K562 (cell line): ENCODE results near the gene TNFRSF11A. TPM values are rescaled to one million over a fixed set of nuclear protein-coding genes. Genes with fewer than 3 reads are reported as not detected.

Source experiments
- ATAC-seq: fragments of 200-7000 bp; cut with Tn5 transposase; 3 replicates; pipeline ENCODE4 v1.9.1; 2020; ENCODE audit warnings: moderate library complexity
- BruUV-seq: library from RNA; stranded (reverse); fragments of 400-500 nt; replicated peaks from 2 replicates; lab custom pipeline; 2021; lab: Mats Ljungman, UMichigan
- CTCF ChIA-PET: fragments of 300-600 bp; formaldehyde crosslinking; extraction: SDS; loops from one replicate; lab custom pipeline; 2021; ENCODE audit warnings: low intra/inter-chr PET ratio; lab: Yijun Ruan, JAX
- POLR2A ChIA-PET: fragments of 300-600, 350-650 bp; sonication (Branson Sonifier 250); formaldehyde crosslinking; extraction: SDS; loops from one replicate; lab custom pipeline; 2021; ENCODE audit warnings: antibody characterized with exemption, inconsistent platforms; lab: Yijun Ruan, JAX
- DNase-seq, 4 experiments: peaks; one replicate each; pipeline versions ENCODE4 v3.0.0 to v3.0.0-alpha.2; 2011 to 2018; ENCODE audit warnings: low spot score in 3 of 4, mixed read lengths in 3 of 4; ENCODE audit errors: extremely low read depth in 1 of 4
- FAIRE-seq: peaks from 2 replicates; lab custom pipeline; 2011; peaks lifted over from hg19 to GRCh38; lab: Jason Lieb, UNC
- H2AFZ ChIP-seq: 2 replicates; pipeline ENCODE4 v1.6.0; 2011; ENCODE audit warnings: low read depth, low read length, control low read depth, inconsistent platforms
- H3K27ac ChIP-seq: fragments of 200-600 bp; 3 replicates; pipeline ENCODE4 v1.8.0; 2011; ENCODE audit warnings: low read depth, mild to moderate bottlenecking, control low read depth, inconsistent platforms, low read length, moderate library complexity, mixed read lengths; ENCODE audit errors: extremely low read depth
- H3K27me3 ChIP-seq, 2 experiments: fragments of 300-600 bp in 1 of 2; 2 replicates in 1 of 2; 3 replicates in 1 of 2; pipeline versions ENCODE4 v1.6.0 to v1.8.0; 2011; ENCODE audit warnings: inconsistent platforms in 2 of 2, low read length in 2 of 2, mild to moderate bottlenecking in 1 of 2, mixed read lengths in 1 of 2, moderate library complexity in 1 of 2; ENCODE audit not compliant: control insufficient read depth in 2 of 2, insufficient read depth in 2 of 2
- H3K36me3 ChIP-seq: fragments of 300-600 bp; 3 replicates; pipeline ENCODE4 v1.8.0; 2011; ENCODE audit warnings: mild to moderate bottlenecking, low read length, inconsistent platforms; ENCODE audit not compliant: control insufficient read depth, insufficient read depth
- H3K4me1 ChIP-seq, 2 experiments: fragments of 200-600 bp in 1 of 2; replicated peaks in 1 of 2; 2 replicates in 1 of 2; 3 replicates in 1 of 2; pipeline versions ENCODE4 v1.5.1 to v1.8.0; 2011; ENCODE audit warnings: inconsistent platforms in 2 of 2, low read length in 2 of 2, mild to moderate bottlenecking in 1 of 2, mixed read lengths in 1 of 2, moderate library complexity in 1 of 2; ENCODE audit not compliant: control insufficient read depth in 2 of 2, insufficient read depth in 2 of 2
- H3K4me2 ChIP-seq: 2 replicates; pipeline ENCODE4 v1.6.1; 2011; ENCODE audit warnings: low read length, control low read depth, inconsistent platforms, mixed read lengths; ENCODE audit not compliant: insufficient read depth
- H3K4me3 ChIP-seq: fragments of 200-600 bp; sonication (generic), shearing (Covaris generic); 2 replicates; pipeline ENCODE4 v1.5.1; 2016; ENCODE audit warnings: control low read depth, inconsistent platforms
- H3K79me2 ChIP-seq: fragments of 200-600 bp; 3 replicates; pipeline ENCODE4 v1.8.0; 2011; ENCODE audit warnings: low read length, inconsistent platforms; ENCODE audit not compliant: control insufficient read depth, insufficient read depth
- H3K9ac ChIP-seq, 2 experiments: 2 replicates each; pipeline versions ENCODE4 v1.6.0 to v1.6.1; 2011; ENCODE audit warnings: low read depth in 2 of 2, low read length in 2 of 2, control low read depth in 1 of 2, inconsistent platforms in 1 of 2, mild to moderate bottlenecking in 1 of 2, mixed read lengths in 1 of 2; ENCODE audit not compliant: insufficient read depth in 1 of 2
- H3K9me1 ChIP-seq: one replicate; pipeline ENCODE4 v1.6.0; 2011; ENCODE audit warnings: inconsistent platforms, mild to moderate bottlenecking, low read length, moderate library complexity; ENCODE audit not compliant: control insufficient read depth, insufficient read depth
- H3K9me3 ChIP-seq: replicated peaks from 2 replicates; pipeline ENCODE4 v1.5.1; 2011; ENCODE audit warnings: low read depth, low read length, inconsistent platforms; ENCODE audit not compliant: control insufficient read depth, insufficient read depth
- H4K20me1 ChIP-seq: replicated peaks from 2 replicates; pipeline ENCODE4 v1.6.1; 2011; ENCODE audit warnings: low read length, inconsistent platforms, mixed read lengths; ENCODE audit not compliant: control insufficient read depth, insufficient read depth
- MEF2D ChIP-seq: conservative IDR thresholded peaks from 2 replicates; pipeline ENCODE4 v1.6.1; 2016; ENCODE audit warnings: low read depth, missing genetic modification characterization, missing compliant biosample characterization
- MGA ChIP-seq: fragments of 450-650 bp; IDR thresholded peaks from 2 replicates; pipeline ENCODE4 v1.6.1; 2016; ENCODE audit warnings: mild to moderate bottlenecking, moderate library complexity
- RB1 ChIP-seq: fragments of 450-650 bp; IDR thresholded peaks from 2 replicates; pipeline ENCODE4 v1.6.1; 2017; ENCODE audit warnings: low read depth, mild to moderate bottlenecking
- TFE3 ChIP-seq: fragments of 450-650 bp; formaldehyde crosslinking; IDR thresholded peaks from 2 replicates; pipeline ENCODE4 v1.4.0; 2020; ENCODE audit warnings: mild to moderate bottlenecking, mixed read lengths
- ZNF133 ChIP-seq: fragments of 250-450 bp; sonication (Bioruptor Pico); IDR thresholded peaks from 2 replicates; pipeline ENCODE4 v1.4.0; 2020; ENCODE audit warnings: mild to moderate bottlenecking
- WGBS: fragments of 100-300 bp; shearing (Covaris generic); methylation state at CpG from one replicate; pipeline ENCODE4 v1.1.6; 2016; ENCODE audit warnings: low coverage, mixed read lengths; ENCODE audit not compliant: insufficient coverage; ENCODE audit errors: missing lambda C conversion rate; 5-methylcytosine and 5-hydroxymethylcytosine counted together
- in situ Hi-C: fragments of 300-500 bp; cut with MboI; formaldehyde crosslinking; loops from 4 replicates; pipeline ENCODE4 v1.15.0; 2018; ENCODE audit warnings: inconsistent platforms, mixed read lengths
- intact Hi-C: fragments of 100-400 bp; cut with micrococcal nuclease; formaldehyde crosslinking; loops from 2 replicates; pipeline ENCODE4 v1.14.2; 2022
- polyA plus RNA-seq, 8 experiments: library from polyadenylated mRNA; depleted of rRNA in 4 of 8; stranded (reverse) in 5 of 8; unstranded in 3 of 8; fragments of >200 nt; fragmentation: Nextera tagmentation in 2 of 8; fragmentation: Illumina TruSeq in 1 of 8; extraction: Ambion mirVana in 2 of 8; extraction: Trizol in 1 of 8; gene quantifications; 2 replicates each; pipeline versions ENCODE4 v1.2.1 to v1.2.3, GENCODE V29; 2011 to 2014; ENCODE audit warnings: inconsistent platforms in 1 of 8, missing spikeins in 1 of 8
- total RNA-seq, 7 experiments: library from RNA; depleted of rRNA in 6 of 7; stranded (reverse); fragments of >200 nt in 6 of 7; fragmentation: Illumina TruSeq in 2 of 7; extraction: Trizol in 2 of 7; gene quantifications; 2 replicates each; pipeline versions ENCODE4 v1.2.1 to v1.2.3, GENCODE V29; 2011 to 2021; ENCODE audit warnings: low replicate concordance in 1 of 7

TNFRSF11A gene
- total and polyA plus RNA-seq, 9 of the 15 experiments (the other 6 are each of a cell fraction or from before 2014, with no cell fraction given): 0.03 to 0.06 (median 0.04) TPM; not detected in 6

- CTCF ChIA-PET: no interaction called here
- Histone ChIP-seq H3K9me3 (no peaks in the 10 kb centered on the region), H3K27me3 (peaks cover 15 to 34% of the 10 kb centered on the region in 2 experiments), H3K36me3 (no peaks in the 10 kb centered on the region), H3K9me1 (no peaks in the 10 kb centered on the region), H3K4me1 (no peaks in the 10 kb centered on the region)
- WGBS: 0% methylated on average over 2 of the region's 2 CpGs
- intact Hi-C loops: no loop called here
- ATAC-seq: no peak
- no TSS peak for BruUV-seq
- TF ChIP-seq RB1 (no peak), ZNF133 (CRISPR knock-in tag) (no peak), MEF2D (tag) (no peak), TFE3 (CRISPR knock-in tag) (no peak), MGA (no peak)
- TF ChIP-seq, all 486 proteins: peak for 0
- DNase-seq: no peak
- Histone ChIP-seq H3K4me2 (no peak overlapping the region), H4K20me1 (no peaks in the 10 kb centered on the region), H3K79me2 (no peaks in the 10 kb centered on the region), H3K27ac (no peak overlapping the region), H3K4me3 (no peak overlapping the region), H3K9ac (no peak overlapping the region), H2AFZ (no peak overlapping the region)
- POLR2A ChIA-PET: no interaction called here
- in situ Hi-C loops: no loop called here
- no peak for FAIRE-seq
These were observed 43.0 kb downstream of the TNFRSF11A start for GRCh38 chr18:62368100-62368499.
